Endothelial cell of umbilical vein (primary cell): ENCODE results near the gene LDLRAD4. TPM values are rescaled to one million over a fixed set of nuclear protein-coding genes. Genes with fewer than 3 reads are reported as not detected.

Experiments used
- BruUV-seq: library from RNA; stranded (reverse); fragments of 400-500 nt; replicated peaks from 2 replicates; lab custom pipeline; 2021; lab: Mats Ljungman, UMichigan
- CTCF ChIA-PET: fragments of 300-600, 350-600 bp; sonication (Branson Sonifier 250); formaldehyde crosslinking; loops from one replicate; lab custom pipeline; 2021; ENCODE audit warnings: antibody characterized with exemption, inconsistent platforms; lab: Charles Lee
- POLR2A ChIA-PET: fragments of 300-600, 350-600 bp; sonication (Branson Sonifier 250); formaldehyde crosslinking; loops from one replicate; lab custom pipeline; 2021; ENCODE audit warnings: antibody characterized with exemption, inconsistent platforms; lab: Charles Lee
- DNase-seq: peaks from one replicate; pipeline ENCODE4 v3.0.0-alpha.2; 2011; ENCODE audit warnings: low read depth, low spot score
- FAIRE-seq: peaks from 2 replicates; lab custom pipeline; 2011; peaks lifted over from hg19 to GRCh38; lab: Jason Lieb, UNC
- H2AFZ ChIP-seq: 2 replicates; pipeline ENCODE4 v1.6.0; 2012; ENCODE audit warnings: low read depth, low read length, control low read depth, inconsistent platforms
- H3K27ac ChIP-seq: 2 replicates; pipeline ENCODE4 v1.5.1; 2011; ENCODE audit warnings: low read depth, mild to moderate bottlenecking, control low read depth, low read length, moderate library complexity; ENCODE audit not compliant: insufficient read depth
- H3K27me3 ChIP-seq, 2 experiments: 2 replicates each; pipeline versions ENCODE4 v1.6.0 to v1.6.1; 2011; ENCODE audit warnings: low read length in 2 of 2, mixed read lengths in 1 of 2; ENCODE audit not compliant: control insufficient read depth in 2 of 2, insufficient read depth in 2 of 2
- H3K36me3 ChIP-seq, 2 experiments: 2 replicates in 1 of 2; 3 replicates in 1 of 2; pipeline ENCODE4 v1.5.1; 2011; ENCODE audit warnings: low read length in 2 of 2, mild to moderate bottlenecking in 1 of 2, moderate library complexity in 1 of 2; ENCODE audit not compliant: control insufficient read depth in 2 of 2, insufficient read depth in 2 of 2; ENCODE audit errors: extremely low read depth in 1 of 2
- H3K4me1 ChIP-seq: 3 replicates; pipeline ENCODE4 v1.5.1; 2011; ENCODE audit warnings: mild to moderate bottlenecking, low read length; ENCODE audit not compliant: control insufficient read depth, insufficient read depth; ENCODE audit errors: extremely low read depth
- H3K4me2 ChIP-seq: 2 replicates; pipeline ENCODE4 v1.6.1; 2011; ENCODE audit warnings: low read length, control low read depth, mixed read lengths; ENCODE audit not compliant: insufficient read depth
- H3K4me3 ChIP-seq, 3 experiments: fragments of 200-600 bp in 1 of 3; sonication (generic), shearing (Covaris generic) in 1 of 3; replicated peaks in 1 of 3; 2 replicates each; pipeline ENCODE4 v1.5.1; 2011 to 2016; ENCODE audit warnings: control low read depth in 3 of 3, low read length in 3 of 3, mild to moderate bottlenecking in 2 of 3, inconsistent platforms in 1 of 3, low read depth in 1 of 3, moderate library complexity in 1 of 3; ENCODE audit not compliant: insufficient read depth in 1 of 3
- H3K79me2 ChIP-seq: 2 replicates; pipeline ENCODE4 v1.6.0; 2012; ENCODE audit warnings: low read length, inconsistent platforms; ENCODE audit not compliant: control insufficient read depth, insufficient read depth
- H3K9ac ChIP-seq: replicated peaks from 2 replicates; pipeline ENCODE3; 2011; ENCODE audit warnings: low read length, control low read depth; ENCODE audit not compliant: insufficient read depth; ENCODE audit errors: extremely low read depth
- H3K9me1 ChIP-seq: replicated peaks from 3 replicates; pipeline ENCODE4 v1.6.0; 2011; ENCODE audit warnings: mild to moderate bottlenecking, low read length; ENCODE audit not compliant: control insufficient read depth, insufficient read depth; ENCODE audit errors: extremely low read depth
- H3K9me3 ChIP-seq: replicated peaks from 2 replicates; pipeline ENCODE4 v1.5.1; 2012; ENCODE audit warnings: low read length, inconsistent platforms; ENCODE audit not compliant: control insufficient read depth, insufficient read depth
- H4K20me1 ChIP-seq: replicated peaks from 2 replicates; pipeline ENCODE3; 2011; ENCODE audit warnings: mild to moderate bottlenecking, low read length; ENCODE audit not compliant: control insufficient read depth, insufficient read depth; ENCODE audit errors: extremely low read depth
- EZH2 ChIP-seq: IDR thresholded peaks from 2 replicates; pipeline ENCODE4 v1.6.1; 2012; ENCODE audit warnings: borderline replicate concordance, low read depth, mild to moderate bottlenecking, moderate library complexity, low read length, inconsistent platforms; ENCODE audit not compliant: severe bottlenecking
- FOS ChIP-seq: IDR thresholded peaks from 2 replicates; pipeline ENCODE4 v1.6.1; 2011; ENCODE audit warnings: mild to moderate bottlenecking, low read length, moderate library complexity, borderline replicate concordance; ENCODE audit not compliant: insufficient read depth
- GATA2 ChIP-seq: IDR thresholded peaks from 2 replicates; pipeline ENCODE4 v1.7.0; 2011; ENCODE audit warnings: low read depth, mild to moderate bottlenecking, moderate library complexity, mixed read lengths, low read length; ENCODE audit not compliant: insufficient read length, insufficient read depth
- JUN ChIP-seq: IDR thresholded peaks from 2 replicates; pipeline ENCODE4 v1.6.1; 2011; ENCODE audit warnings: borderline replicate concordance, low read depth; ENCODE audit not compliant: insufficient read length, insufficient read depth
- MYC ChIP-seq: IDR thresholded peaks from one replicate; pipeline ENCODE4 v1.6.1; 2011; ENCODE audit warnings: mild to moderate bottlenecking, low read depth, low read length
- POLR2A ChIP-seq: IDR thresholded peaks from 2 replicates; pipeline ENCODE4 v1.6.1; 2012; ENCODE audit warnings: low read depth, mild to moderate bottlenecking, control low read depth, low read length
- POLR2AphosphoS5 ChIP-seq: IDR thresholded peaks from 2 replicates; pipeline ENCODE4 v1.6.1; 2012; ENCODE audit warnings: low read depth, mild to moderate bottlenecking, control low read depth, low read length, moderate library complexity; ENCODE audit not compliant: insufficient read depth
- dilution Hi-C: fragments of 300-500 bp; cut with MboI; formaldehyde crosslinking; loops from one replicate; pipeline ENCODE4 v1.15.0; 2019; ENCODE audit warnings: low sequenced_read_pairs; ENCODE audit not compliant: extremely low pct_ligation_motif_present
- intact Hi-C: fragments of 100-400 bp; cut with micrococcal nuclease; formaldehyde crosslinking; loops from one replicate; pipeline ENCODE4 v1.10.0; 2022
- polyA plus RNA-seq, 4 experiments: library from polyadenylated mRNA; depleted of rRNA in 3 of 4; stranded (reverse) in 3 of 4; unstranded in 1 of 4; fragments of >200 nt; gene quantifications; 2 replicates each; pipeline versions ENCODE4 v1.2.1 to v1.2.3, GENCODE V29; 2011 to 2012; ENCODE audit warnings: missing spikeins in 1 of 4
- total RNA-seq: library from RNA; stranded (reverse); gene quantifications from 2 replicates; pipeline ENCODE4 v1.2.3, GENCODE V29; 2021
- TF ChIP-seq, protein P1 (sequence below), 2 donors: IDR thresholded peaks; 1 replicate in 1 of 2; 2 replicates in 1 of 2; pipeline ENCODE4 v1.5.1; 2011; ENCODE audit warnings: low read length in 2 of 2, mild to moderate bottlenecking in 2 of 2, moderate library complexity in 2 of 2, control low read depth in 1 of 2, inconsistent platforms in 1 of 2, low read depth in 1 of 2; ENCODE audit not compliant: insufficient read depth in 1 of 2; ENCODE audit errors: extremely low read depth in 1 of 2
- TF ChIP-seq, protein P2 (sequence below): IDR thresholded peaks from 2 replicates; pipeline ENCODE4 v1.6.1; 2011; ENCODE audit not compliant: insufficient read depth, insufficient read length

Gene LDLRAD4
- total and polyA plus RNA-seq, 2 donors (not counting 3 experiments of a cell fraction or from before 2014, with no cell fraction given): 5.2 to 6.5 TPM

DNA sequence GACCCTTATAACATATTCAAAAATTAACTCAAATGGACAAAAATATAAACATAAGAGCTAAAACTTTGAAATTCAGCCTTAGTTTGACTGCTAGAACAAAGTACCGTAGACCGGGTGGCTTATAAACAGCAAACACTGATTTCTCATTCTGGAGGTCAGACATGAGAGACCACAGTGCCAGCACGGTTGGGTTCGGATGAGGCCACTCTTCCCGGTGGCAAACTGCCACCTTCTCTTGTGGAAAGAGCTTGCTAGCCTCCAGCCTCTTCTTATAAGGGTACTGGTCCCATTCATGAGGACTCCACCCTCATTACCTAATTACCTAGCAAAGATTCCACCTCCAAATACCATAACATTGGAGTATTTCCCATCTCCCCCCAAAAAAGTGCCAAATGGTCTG, 416.5 kb downstream of the LDLRAD4 start:
- no TSS peak for BruUV-seq
- no peak for DNase-seq
- H3K27me3 ChIP-seq: peaks cover 0 to 3% of the 10 kb centered on the region in 2 experiments
- H3K9me1 ChIP-seq: no peaks in the 10 kb centered on the region
- ChIA-PET POLR2A (interaction anchor here (0.6 kb wide), 1 partner anchor 9 kb away, joined by 3 read pairs; no protein-coding TSS in a partner anchor), CTCF (no interaction called here)
- H3K36me3 ChIP-seq: no peaks in the 10 kb centered on the region
- no peak overlapping the region for H3K4me3 ChIP-seq
- no peak overlapping the region for H3K9ac ChIP-seq
- TF ChIP-seq JUN (no peak), POLR2A (no peak), GATA2 (no peak), EZH2 (no peak), POLR2AphosphoS5 (no peak), FOS (no peak), MYC (no peak)
- TF ChIP-seq, protein P1, sequence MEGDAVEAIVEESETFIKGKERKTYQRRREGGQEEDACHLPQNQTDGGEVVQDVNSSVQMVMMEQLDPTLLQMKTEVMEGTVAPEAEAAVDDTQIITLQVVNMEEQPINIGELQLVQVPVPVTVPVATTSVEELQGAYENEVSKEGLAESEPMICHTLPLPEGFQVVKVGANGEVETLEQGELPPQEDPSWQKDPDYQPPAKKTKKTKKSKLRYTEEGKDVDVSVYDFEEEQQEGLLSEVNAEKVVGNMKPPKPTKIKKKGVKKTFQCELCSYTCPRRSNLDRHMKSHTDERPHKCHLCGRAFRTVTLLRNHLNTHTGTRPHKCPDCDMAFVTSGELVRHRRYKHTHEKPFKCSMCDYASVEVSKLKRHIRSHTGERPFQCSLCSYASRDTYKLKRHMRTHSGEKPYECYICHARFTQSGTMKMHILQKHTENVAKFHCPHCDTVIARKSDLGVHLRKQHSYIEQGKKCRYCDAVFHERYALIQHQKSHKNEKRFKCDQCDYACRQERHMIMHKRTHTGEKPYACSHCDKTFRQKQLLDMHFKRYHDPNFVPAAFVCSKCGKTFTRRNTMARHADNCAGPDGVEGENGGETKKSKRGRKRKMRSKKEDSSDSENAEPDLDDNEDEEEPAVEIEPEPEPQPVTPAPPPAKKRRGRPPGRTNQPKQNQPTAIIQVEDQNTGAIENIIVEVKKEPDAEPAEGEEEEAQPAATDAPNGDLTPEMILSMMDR (IDR thresholded peaks at IDR 0.05; ENCODE audit: extremely low read depth in 1 of 2, insufficient read depth in 1 of 2, low read depth in 1 of 2, low read length in 2 of 2): no peak
- TF ChIP-seq, protein P2, sequence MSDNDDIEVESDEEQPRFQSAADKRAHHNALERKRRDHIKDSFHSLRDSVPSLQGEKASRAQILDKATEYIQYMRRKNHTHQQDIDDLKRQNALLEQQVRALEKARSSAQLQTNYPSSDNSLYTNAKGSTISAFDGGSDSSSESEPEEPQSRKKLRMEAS: no peak
- no peaks in the 10 kb centered on the region for H3K9me3 ChIP-seq
- intact Hi-C loops (no loop called here), dilution Hi-C loops (no loop called here)
- no peak for FAIRE-seq
- H3K4me1 ChIP-seq: no peaks in the 10 kb centered on the region
- no peak overlapping the region for H3K27ac ChIP-seq
- no peaks in the 10 kb centered on the region for H3K79me2 ChIP-seq
- no peak overlapping the region for H3K4me2 ChIP-seq
- H2AFZ ChIP-seq: no peak overlapping the region
- H4K20me1 ChIP-seq: no peaks in the 10 kb centered on the region
